Stimulated activated naive CD8-positive, alpha-beta T cell treated with anti-CD3 and anti-CD28 coated beads, Interleukin-15, Interleukin-2, amounts not matched to agents 100 ng/mL and 50 ng/mL, for 24 hours (primary cell): ENCODE measurements around the gene CYB5R2.

Experiments used
- H3K27ac Mint-ChIP-seq: one replicate; pipeline ENCODE4 v1.8.0; 2021; ENCODE audit warnings: mild to moderate bottlenecking, mixed read lengths
- H3K27me3 Mint-ChIP-seq: one replicate; pipeline ENCODE4 v1.8.0; 2021; ENCODE audit warnings: mixed read lengths
- H3K36me3 Mint-ChIP-seq: one replicate; pipeline ENCODE4 v1.8.0; 2021; ENCODE audit warnings: low read depth, mixed read lengths
- H3K4me1 Mint-ChIP-seq: one replicate; pipeline ENCODE4 v1.8.0; 2021; ENCODE audit warnings: low read depth, mixed read lengths
- H3K4me3 Mint-ChIP-seq: one replicate; pipeline ENCODE4 v1.8.0; 2021; ENCODE audit warnings: mild to moderate bottlenecking, mixed read lengths
- H3K9me3 Mint-ChIP-seq: one replicate; pipeline ENCODE4 v1.8.0; 2021; ENCODE audit warnings: mixed read lengths

The CYB5R2 gene

DNA sequence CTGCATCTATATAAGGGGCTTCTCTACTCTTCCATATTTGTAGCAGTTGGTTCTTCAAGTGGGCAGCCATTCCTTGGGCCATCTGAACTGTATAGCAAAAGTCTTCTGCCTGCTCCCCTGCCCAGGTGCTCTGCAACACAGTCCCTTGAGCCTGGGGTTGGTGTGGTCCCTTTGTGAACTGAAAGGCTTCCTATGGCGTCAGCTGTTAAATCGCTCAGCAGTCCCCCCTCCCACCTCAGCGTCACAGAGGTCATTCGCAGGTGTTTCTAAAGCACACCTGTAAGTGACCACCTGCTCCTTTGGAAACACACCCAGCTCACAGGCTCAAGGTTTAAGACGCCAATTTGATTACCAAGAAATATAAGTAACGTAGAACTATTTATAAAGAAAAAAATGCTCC lies 37.0 kb downstream of the CYB5R2 start:
- H3K27ac Mint-ChIP-seq, result no peak overlapping the region
- H3K27me3 Mint-ChIP-seq, result no peaks in the 10 kb centered on the region
- H3K4me1 Mint-ChIP-seq, result no peaks in the 10 kb centered on the region
- H3K9me3 Mint-ChIP-seq, result no peaks in the 10 kb centered on the region
- H3K36me3 Mint-ChIP-seq, result peaks cover 34% of the 10 kb centered on the region
- no peak overlapping the region for H3K4me3 Mint-ChIP-seq

DNA sequence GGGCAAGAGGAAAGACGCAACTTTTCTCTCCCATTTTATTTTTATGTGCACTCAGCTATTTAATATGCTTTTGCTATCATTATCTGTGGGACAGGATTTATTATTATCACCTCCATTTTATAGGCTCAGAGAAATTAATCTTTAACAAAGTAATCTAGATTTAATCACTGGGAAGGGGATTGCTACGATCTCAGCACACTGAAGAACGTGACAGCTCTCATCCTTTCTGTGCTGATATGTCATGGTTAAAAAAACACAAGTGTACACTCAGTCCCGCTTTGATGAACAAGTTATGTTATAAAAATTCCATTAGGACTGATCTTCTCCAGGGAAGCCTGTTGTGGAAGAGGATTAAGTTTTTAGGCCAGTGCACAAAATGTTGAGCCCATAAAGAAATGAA lies 37.6 kb downstream of the CYB5R2 start:
- Mint-ChIP-seq H3K27ac (no peak overlapping the region), H3K4me3 (no peak overlapping the region), H3K4me1 (no peaks in the 10 kb centered on the region), H3K36me3 (peaks cover 34% of the 10 kb centered on the region), H3K9me3 (no peaks in the 10 kb centered on the region), H3K27me3 (no peaks in the 10 kb centered on the region)

DNA sequence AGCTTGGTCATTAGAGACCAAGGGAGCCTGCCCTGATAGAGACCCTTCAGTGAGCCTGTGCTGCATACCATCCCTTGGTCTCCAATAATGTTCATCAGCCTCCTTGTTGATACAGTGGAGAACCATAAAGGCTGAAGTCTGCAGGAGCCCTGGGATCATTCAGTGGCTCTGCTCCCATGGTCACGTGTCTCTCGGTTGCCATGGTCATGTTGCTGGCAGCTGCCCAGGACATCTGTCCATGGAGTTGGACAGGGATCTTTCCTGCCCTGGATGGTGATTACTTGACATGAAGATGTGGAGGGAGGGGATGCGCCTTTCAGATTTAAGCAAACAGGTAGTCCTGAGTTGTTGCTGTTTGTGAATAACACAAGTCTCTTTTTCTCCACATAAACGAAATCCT lies 38.2 kb downstream of the CYB5R2 start:
- H3K36me3 Mint-ChIP-seq, result peaks cover 32% of the 10 kb centered on the region
- H3K9me3 Mint-ChIP-seq, result no peaks in the 10 kb centered on the region
- H3K27ac Mint-ChIP-seq, result no peak overlapping the region
- H3K27me3 Mint-ChIP-seq, result no peaks in the 10 kb centered on the region
- no peaks in the 10 kb centered on the region for H3K4me1 Mint-ChIP-seq
- H3K4me3 Mint-ChIP-seq, result no peak overlapping the region

DNA sequence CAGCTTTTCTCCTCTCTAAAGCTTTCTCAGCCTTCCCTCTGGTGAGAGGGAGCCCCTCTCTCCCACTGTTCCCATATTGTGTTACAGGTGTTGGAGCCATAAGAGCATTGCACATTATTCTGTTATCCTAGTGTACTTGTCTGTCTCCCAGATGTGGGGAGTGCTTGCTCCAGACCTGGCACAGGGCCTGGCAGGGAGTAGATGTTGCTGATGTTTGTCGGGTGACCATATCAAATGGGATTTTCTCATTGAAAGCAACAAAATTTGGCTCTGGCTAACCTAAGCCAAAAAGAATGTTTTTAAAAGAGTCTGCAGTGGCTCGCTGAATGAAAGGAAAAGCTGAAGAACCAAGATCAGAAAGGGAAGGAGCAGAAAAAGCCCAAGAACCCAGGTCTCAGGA lies 41.1 kb downstream of the CYB5R2 start:
- Mint-ChIP-seq H3K36me3 (peaks cover 31% of the 10 kb centered on the region), H3K9me3 (no peaks in the 10 kb centered on the region)

DNA sequence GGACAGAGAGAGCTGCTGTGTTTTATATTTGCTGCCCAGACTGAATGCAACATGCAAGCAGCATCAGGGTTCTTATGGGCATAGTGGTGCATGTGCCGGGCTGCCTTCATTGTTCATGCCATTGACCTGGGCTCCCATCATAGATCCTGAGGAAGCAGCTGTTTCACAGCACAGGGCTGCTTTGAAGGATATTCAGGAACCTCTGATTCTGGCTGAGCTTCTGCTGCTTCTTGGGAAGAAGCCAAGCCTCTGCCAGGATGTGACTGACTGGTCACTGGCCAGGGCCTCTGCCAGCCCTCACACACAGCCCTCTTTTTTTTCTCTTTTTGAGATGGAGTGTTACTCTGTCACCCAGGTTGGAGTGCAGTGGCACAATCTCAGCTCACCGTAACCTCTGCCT lies 43.3 kb downstream of the CYB5R2 start:
- Mint-ChIP-seq H3K4me3 (no peak overlapping the region), H3K9me3 (no peaks in the 10 kb centered on the region), H3K4me1 (no peaks in the 10 kb centered on the region), H3K27me3 (no peaks in the 10 kb centered on the region), H3K27ac (no peak overlapping the region), H3K36me3 (peaks cover 20% of the 10 kb centered on the region)

More for the DNA sequence above, 41.1 kb downstream of the CYB5R2 start:
- Mint-ChIP-seq H3K4me1 (no peaks in the 10 kb centered on the region), H3K4me3 (no peak overlapping the region), H3K27ac (no peak overlapping the region), H3K27me3 (no peaks in the 10 kb centered on the region)

DNA sequence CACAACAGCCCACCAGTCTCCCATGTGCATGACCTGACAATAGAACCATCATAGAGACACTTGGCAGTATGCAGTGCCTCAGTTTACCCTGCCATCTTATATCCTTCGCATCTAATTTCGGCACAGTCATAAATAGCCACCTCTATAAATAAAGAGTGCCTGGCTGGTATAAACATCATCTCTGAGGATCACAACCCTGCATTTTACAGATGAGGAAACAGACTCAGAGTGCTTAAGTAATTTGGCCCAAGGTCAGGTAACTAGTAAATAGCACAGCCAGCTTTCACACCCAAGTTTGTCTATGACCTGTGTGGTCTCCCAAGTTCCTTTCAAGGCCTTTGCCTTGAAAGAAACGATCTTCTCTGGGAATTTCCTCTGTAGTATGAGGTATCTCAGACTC lies 44.6 kb downstream of the CYB5R2 start:
- H3K27ac Mint-ChIP-seq, result no peak overlapping the region
- peaks cover 15% of the 10 kb centered on the region for H3K36me3 Mint-ChIP-seq
- no peaks in the 10 kb centered on the region for H3K4me1 Mint-ChIP-seq
- H3K9me3 Mint-ChIP-seq, result no peaks in the 10 kb centered on the region
- no peaks in the 10 kb centered on the region for H3K27me3 Mint-ChIP-seq
- no peak overlapping the region for H3K4me3 Mint-ChIP-seq

DNA sequence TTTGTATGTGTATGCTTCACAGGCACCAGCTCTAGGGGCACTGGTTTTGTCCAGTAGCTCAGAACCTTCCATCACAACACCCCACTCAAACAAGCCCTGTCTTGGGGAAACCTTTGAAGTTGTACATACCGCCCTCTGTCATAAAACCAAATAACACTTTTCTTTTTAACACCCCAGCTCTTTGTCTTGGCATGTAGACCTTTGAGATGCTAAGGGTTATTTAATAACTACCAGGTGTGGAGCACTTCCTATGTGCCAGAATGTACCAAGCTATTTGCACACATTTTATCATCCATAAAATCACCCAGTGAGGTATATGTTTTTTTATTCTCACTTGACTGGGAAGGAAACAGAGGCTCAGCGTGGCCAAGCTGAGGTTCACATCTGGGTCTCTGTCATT lies 50.6 kb downstream of the CYB5R2 start:
- no peak overlapping the region for H3K4me3 Mint-ChIP-seq
- H3K4me1 Mint-ChIP-seq, result no peaks in the 10 kb centered on the region
- H3K27ac Mint-ChIP-seq, result no peak overlapping the region
- H3K9me3 Mint-ChIP-seq, result no peaks in the 10 kb centered on the region
- H3K27me3 Mint-ChIP-seq, result no peaks in the 10 kb centered on the region
- H3K36me3 Mint-ChIP-seq, result peaks cover 4% of the 10 kb centered on the region

DNA sequence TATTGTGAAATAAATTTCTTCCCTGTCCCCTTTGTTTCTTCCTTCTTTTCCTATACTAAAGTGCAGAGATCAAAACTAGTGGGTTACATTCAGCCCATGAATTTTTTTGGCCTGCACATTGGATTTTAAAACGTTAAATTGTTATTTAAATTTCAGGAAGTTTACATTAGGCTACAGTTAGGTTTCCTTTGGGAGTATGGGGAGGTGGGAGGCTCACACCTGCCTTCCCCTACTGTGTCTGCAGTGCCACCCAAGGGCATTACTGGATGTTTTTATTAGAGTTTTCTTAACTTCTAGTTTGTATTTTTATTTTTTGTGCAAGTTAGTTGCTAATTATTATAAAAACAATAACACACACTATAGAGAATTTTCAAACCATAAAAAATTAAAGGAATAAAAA lies 51.7 kb downstream of the CYB5R2 start:
- peaks cover 8% of the 10 kb centered on the region for H3K36me3 Mint-ChIP-seq
- H3K4me1 Mint-ChIP-seq, result no peaks in the 10 kb centered on the region
- H3K9me3 Mint-ChIP-seq, result no peaks in the 10 kb centered on the region
- no peak overlapping the region for H3K27ac Mint-ChIP-seq
- no peak overlapping the region for H3K4me3 Mint-ChIP-seq
- H3K27me3 Mint-ChIP-seq, result no peaks in the 10 kb centered on the region

DNA sequence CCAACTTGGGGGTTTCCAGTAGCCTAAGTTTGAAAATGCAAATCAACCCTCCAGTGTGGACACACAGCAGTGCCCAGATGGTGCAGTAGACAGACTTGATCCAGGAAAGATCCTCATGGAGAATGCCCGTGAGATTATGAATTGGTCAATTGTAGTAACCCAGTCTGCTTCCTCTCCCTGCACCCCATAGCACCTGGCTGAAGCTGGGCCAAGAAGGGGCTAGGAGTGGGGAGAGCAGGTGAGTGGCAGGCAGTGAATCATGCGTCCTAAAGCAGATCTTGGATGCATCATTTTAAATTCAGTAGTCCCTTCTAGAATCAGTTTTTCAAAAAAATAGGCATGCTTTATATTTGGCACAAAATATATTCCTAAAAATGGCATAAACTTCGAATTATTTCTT lies 52.2 kb downstream of the CYB5R2 start:
- Mint-ChIP-seq H3K36me3 (peaks cover 12% of the 10 kb centered on the region), H3K27ac (no peak overlapping the region), H3K4me1 (no peaks in the 10 kb centered on the region), H3K27me3 (no peaks in the 10 kb centered on the region), H3K4me3 (no peak overlapping the region), H3K9me3 (no peaks in the 10 kb centered on the region)

DNA sequence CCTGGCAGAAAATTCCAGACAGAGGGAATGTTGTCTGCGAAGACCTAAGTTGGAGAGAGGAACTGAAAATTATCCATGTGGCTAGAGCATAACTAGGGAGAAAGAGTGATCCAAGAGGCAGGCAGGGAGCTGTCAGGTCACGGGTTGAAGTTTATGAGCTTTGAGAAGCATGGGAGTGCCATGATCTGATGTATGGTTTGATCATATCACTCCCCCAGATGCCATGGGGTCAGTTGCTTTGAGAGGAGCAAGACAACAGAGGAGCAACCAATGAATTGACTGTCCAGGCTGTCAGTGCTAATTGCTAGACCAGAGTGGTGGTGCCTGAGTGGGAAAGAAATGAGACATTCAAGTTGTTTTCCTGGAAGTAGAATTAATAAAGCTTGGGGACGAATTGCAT lies 54.0 kb downstream of the CYB5R2 start:
- Mint-ChIP-seq H3K27ac (no peak overlapping the region), H3K9me3 (no peaks in the 10 kb centered on the region), H3K4me3 (no peak overlapping the region), H3K36me3 (peaks cover 12% of the 10 kb centered on the region), H3K4me1 (no peaks in the 10 kb centered on the region), H3K27me3 (no peaks in the 10 kb centered on the region)

DNA sequence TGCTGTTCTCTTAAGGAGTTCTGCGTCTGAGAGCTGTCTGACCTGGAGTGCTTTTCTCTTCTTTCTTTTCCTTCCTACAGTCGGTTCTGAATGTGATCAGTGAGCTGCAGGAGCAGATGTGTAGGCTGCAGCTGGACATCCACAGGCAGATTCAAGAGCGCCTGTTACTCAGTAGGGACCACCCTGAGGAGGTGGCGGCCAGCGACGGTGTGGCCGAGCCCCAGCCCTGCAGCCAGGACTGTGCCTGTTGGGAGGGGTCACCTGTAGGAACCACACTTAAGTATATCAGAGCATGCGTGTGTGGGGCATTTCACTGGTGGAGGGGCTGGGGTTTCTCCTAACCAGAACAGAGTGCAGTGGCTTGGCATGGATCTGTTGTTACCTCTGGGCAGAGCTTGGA lies 56.3 kb downstream of the CYB5R2 start:
- Mint-ChIP-seq H3K4me3 (no peak overlapping the region), H3K9me3 (no peaks in the 10 kb centered on the region), H3K4me1 (no peaks in the 10 kb centered on the region), H3K27ac (no peak overlapping the region), H3K27me3 (no peaks in the 10 kb centered on the region), H3K36me3 (peaks cover 11% of the 10 kb centered on the region)
